Ishikawa (cell line): ENCODE measurements around the gene PRSS48.

Experiments used
- CEBPB ChIP-seq: IDR thresholded peaks from 2 replicates; pipeline ENCODE4 v1.6.1; 2012
- EP300 ChIP-seq: IDR thresholded peaks from 2 replicates; pipeline ENCODE4 v1.6.1; 2012; ENCODE audit warnings: borderline replicate concordance
- FOXM1 ChIP-seq: IDR thresholded peaks from 2 replicates; pipeline ENCODE4 v1.6.1; 2012; ENCODE audit warnings: low read depth, borderline replicate concordance
- MAX ChIP-seq: IDR thresholded peaks from 2 replicates; pipeline ENCODE4 v1.6.1; 2012
- RAD21 ChIP-seq: IDR thresholded peaks from 2 replicates; pipeline ENCODE4 v1.6.1; 2012; ENCODE audit warnings: low read depth
- REST ChIP-seq: IDR thresholded peaks from 2 replicates; pipeline ENCODE4 v1.6.1; 2012; ENCODE audit warnings: low read depth, mild to moderate bottlenecking
- TAF1 ChIP-seq: IDR thresholded peaks from 2 replicates; pipeline ENCODE4 v1.6.1; 2012; ENCODE audit warnings: low read depth, mild to moderate bottlenecking
- TCF12 ChIP-seq: IDR thresholded peaks from 2 replicates; pipeline ENCODE4 v1.6.1; 2012; ENCODE audit warnings: low read depth
- YY1 ChIP-seq: IDR thresholded peaks from 2 replicates; pipeline ENCODE4 v1.6.1; 2012; ENCODE audit warnings: low read depth

DNA sequence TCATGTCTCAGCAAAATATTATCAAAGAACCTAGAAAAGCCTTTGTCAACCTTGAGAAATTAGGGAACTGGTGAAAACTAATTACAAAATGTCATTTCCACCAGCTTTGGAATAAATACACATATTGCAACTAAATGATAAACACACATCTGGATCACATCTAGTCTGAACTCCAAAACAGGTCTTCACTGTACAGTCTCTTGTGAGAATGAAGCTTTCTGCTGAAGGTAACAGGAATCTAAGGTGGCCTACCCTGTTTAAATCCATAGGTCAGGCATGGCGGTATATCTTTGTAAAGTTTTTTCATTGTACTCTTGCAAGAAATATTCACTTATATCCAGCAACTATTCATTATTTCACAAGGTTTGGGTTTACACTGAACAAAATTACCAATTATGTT, 46.7 kb downstream of the PRSS48 start:
- TF ChIP-seq CEBPB (no peak), TCF12 (no peak), EP300 (no peak), FOXM1 (no peak), RAD21 (no peak), REST (no peak), TAF1 (no peak), YY1 (no peak), MAX (no peak)
